ENCODE measurements around the gene NABP2.

NABP2 gene

GRCh38 chr12:56220611-56221231, 3.4 kb upstream of the NABP2 start:
- H3K4me1 ChIP-seq (ENCODE audit: control insufficient read depth, insufficient read depth, low read length): peaks cover 22% of the 10 kb centered on the region
- no peaks in the 10 kb centered on the region for H3K27me3 ChIP-seq (ENCODE audit: control insufficient read depth, insufficient read depth, low read length)
- peak overlapping the region; percentile 98 for H3K4me3 ChIP-seq (ENCODE audit: low read length)
- H3K9ac ChIP-seq (ENCODE audit: low read length): peak overlapping the region; percentile 99
- no peaks in the 10 kb centered on the region for H3K9me3 ChIP-seq (ENCODE audit: control insufficient read depth, low read length)
- H3K36me3 ChIP-seq (ENCODE audit: control insufficient read depth, insufficient read depth, low read length): no peaks in the 10 kb centered on the region

- H3K36me3 ChIP-seq (ENCODE audit: control insufficient read depth, insufficient read depth, low read length): no peaks in the 10 kb centered on the region
- peaks cover 22% of the 10 kb centered on the region for H3K4me1 ChIP-seq (ENCODE audit: control insufficient read depth, insufficient read depth, low read length)
- H3K9ac ChIP-seq (ENCODE audit: low read length): peak overlapping the region; percentile 99
- peak overlapping the region; percentile 98 for H3K4me3 ChIP-seq (ENCODE audit: low read length)
- no peaks in the 10 kb centered on the region for H3K27me3 ChIP-seq (ENCODE audit: control insufficient read depth, insufficient read depth, low read length)
- no peaks in the 10 kb centered on the region for H3K9me3 ChIP-seq (ENCODE audit: control insufficient read depth, low read length)
Observed at GRCh38 chr12:56221232-56221756, 2.8 kb upstream of the NABP2 start.

- peak within 1 kb of the TSS; percentile 98 for H3K4me3 ChIP-seq (ENCODE audit: low read length)
- H3K4me1 ChIP-seq (ENCODE audit: control insufficient read depth, insufficient read depth, low read length): peaks cover 22% of the 10 kb centered on the region
- H3K36me3 ChIP-seq (ENCODE audit: control insufficient read depth, insufficient read depth, low read length): no peaks in the 10 kb centered on the region
- H3K27me3 ChIP-seq (ENCODE audit: control insufficient read depth, insufficient read depth, low read length): no peaks in the 10 kb centered on the region
- no peaks in the 10 kb centered on the region for H3K9me3 ChIP-seq (ENCODE audit: control insufficient read depth, low read length)
- peak within 1 kb of the TSS; percentile 99 for H3K9ac ChIP-seq (ENCODE audit: low read length)
Observed at GRCh38 chr12:56221757-56222530, 2.2 kb upstream of the NABP2 start, which contains the start of gene RNF41. RNF41 (minus strand) TSS chr12:56221922; CDS start chr12:56214047, 7,875 bp downstream.

- H3K36me3 ChIP-seq (ENCODE audit: control insufficient read depth, insufficient read depth, low read length): no peaks in the 10 kb centered on the region
- no peaks in the 10 kb centered on the region for H3K27me3 ChIP-seq (ENCODE audit: control insufficient read depth, insufficient read depth, low read length)
- H3K9ac ChIP-seq (ENCODE audit: low read length): peak overlapping the region; percentile 99
- no peaks in the 10 kb centered on the region for H3K9me3 ChIP-seq (ENCODE audit: control insufficient read depth, low read length)
- peaks cover 22% of the 10 kb centered on the region for H3K4me1 ChIP-seq (ENCODE audit: control insufficient read depth, insufficient read depth, low read length)
- peak overlapping the region; percentile 98 for H3K4me3 ChIP-seq (ENCODE audit: low read length)
Observed at GRCh38 chr12:56222531-56222895, 1.6 kb upstream of the NABP2 start.

GRCh38 chr12:56223571-56224101, 506 bp upstream of the NABP2 start:
- Histone ChIP-seq H3K4me3 (ENCODE audit: low read length) (no peak overlapping the region), H3K9ac (ENCODE audit: low read length) (peak overlapping the region; percentile 30), H3K36me3 (ENCODE audit: control insufficient read depth, insufficient read depth, low read length) (no peaks in the 10 kb centered on the region), H3K4me1 (ENCODE audit: control insufficient read depth, insufficient read depth, low read length) (peaks cover 22% of the 10 kb centered on the region), H3K27me3 (ENCODE audit: control insufficient read depth, insufficient read depth, low read length) (no peaks in the 10 kb centered on the region), H3K9me3 (ENCODE audit: control insufficient read depth, low read length) (no peaks in the 10 kb centered on the region)

- Histone ChIP-seq H3K9me3 (ENCODE audit: control insufficient read depth, low read length) (no peaks in the 10 kb centered on the region), H3K27me3 (ENCODE audit: control insufficient read depth, insufficient read depth, low read length) (no peaks in the 10 kb centered on the region), H3K4me3 (ENCODE audit: low read length) (peak overlapping the region; percentile 89), H3K36me3 (ENCODE audit: control insufficient read depth, insufficient read depth, low read length) (no peaks in the 10 kb centered on the region), H3K4me1 (ENCODE audit: control insufficient read depth, insufficient read depth, low read length) (peaks cover 26% of the 10 kb centered on the region), H3K9ac (ENCODE audit: low read length) (peak overlapping the region; percentile 93)
Observed at GRCh38 chr12:56224954-56225353, 812 bp downstream of the NABP2 start.

GRCh38 chr12:56229082-56229481, 4.9 kb downstream of the NABP2 start:
- Histone ChIP-seq H3K4me1 (ENCODE audit: control insufficient read depth, insufficient read depth, low read length) (peaks cover 31% of the 10 kb centered on the region), H3K4me3 (ENCODE audit: low read length) (no peak overlapping the region), H3K9ac (ENCODE audit: low read length) (no peak overlapping the region), H3K9me3 (ENCODE audit: control insufficient read depth, low read length) (no peaks in the 10 kb centered on the region), H3K36me3 (ENCODE audit: control insufficient read depth, insufficient read depth, low read length) (no peaks in the 10 kb centered on the region), H3K27me3 (ENCODE audit: control insufficient read depth, insufficient read depth, low read length) (no peaks in the 10 kb centered on the region)

GRCh38 chr12:56229916-56230431, 5.8 kb downstream of the NABP2 start, which contains the start of gene SLC39A5:
SLC39A5 (plus strand) TSS chr12:56230051; CDS start chr12:56231275, 1,224 bp downstream.
- H3K9ac ChIP-seq (ENCODE audit: low read length): peak within 1 kb of the TSS; percentile 6

GRCh38 chr12:56230432-56231183, 6.5 kb downstream of the NABP2 start:
- no peaks in the 10 kb centered on the region for H3K9me3 ChIP-seq (ENCODE audit: control insufficient read depth, low read length)
- peak overlapping the region; percentile 6 for H3K9ac ChIP-seq (ENCODE audit: low read length)
- H3K4me1 ChIP-seq (ENCODE audit: control insufficient read depth, insufficient read depth, low read length): peaks cover 19% of the 10 kb centered on the region
- H3K27me3 ChIP-seq (ENCODE audit: control insufficient read depth, insufficient read depth, low read length): no peaks in the 10 kb centered on the region
- H3K36me3 ChIP-seq (ENCODE audit: control insufficient read depth, insufficient read depth, low read length): no peaks in the 10 kb centered on the region
- H3K4me3 ChIP-seq (ENCODE audit: low read length): no peak overlapping the region

More at GRCh38 chr12:56229916-56230431, 5.8 kb downstream of the NABP2 start, which contains the start of gene SLC39A5:
- H3K4me3 ChIP-seq (ENCODE audit: low read length): no peak within 1 kb of the TSS
- H3K27me3 ChIP-seq (ENCODE audit: control insufficient read depth, insufficient read depth, low read length): no peaks in the 10 kb centered on the region
- no peaks in the 10 kb centered on the region for H3K9me3 ChIP-seq (ENCODE audit: control insufficient read depth, low read length)
- H3K4me1 ChIP-seq (ENCODE audit: control insufficient read depth, insufficient read depth, low read length): peaks cover 25% of the 10 kb centered on the region
- no peaks in the 10 kb centered on the region for H3K36me3 ChIP-seq (ENCODE audit: control insufficient read depth, insufficient read depth, low read length)

- H3K4me1 ChIP-seq (ENCODE audit: control insufficient read depth, insufficient read depth, low read length): peaks cover 19% of the 10 kb centered on the region
- no peaks in the 10 kb centered on the region for H3K27me3 ChIP-seq (ENCODE audit: control insufficient read depth, insufficient read depth, low read length)
- peak overlapping the region; percentile 6 for H3K9ac ChIP-seq (ENCODE audit: low read length)
- H3K36me3 ChIP-seq (ENCODE audit: control insufficient read depth, insufficient read depth, low read length): no peaks in the 10 kb centered on the region
- no peak overlapping the region for H3K4me3 ChIP-seq (ENCODE audit: low read length)
- no peaks in the 10 kb centered on the region for H3K9me3 ChIP-seq (ENCODE audit: control insufficient read depth, low read length)
Observed at GRCh38 chr12:56231184-56231582, 7.0 kb downstream of the NABP2 start.

- H3K27me3 ChIP-seq (ENCODE audit: control insufficient read depth, insufficient read depth, low read length): no peaks in the 10 kb centered on the region
- no peak overlapping the region for H3K4me3 ChIP-seq (ENCODE audit: low read length)
- H3K9me3 ChIP-seq (ENCODE audit: control insufficient read depth, low read length): no peaks in the 10 kb centered on the region
- peaks cover 16% of the 10 kb centered on the region for H3K4me1 ChIP-seq (ENCODE audit: control insufficient read depth, insufficient read depth, low read length)
- H3K36me3 ChIP-seq (ENCODE audit: control insufficient read depth, insufficient read depth, low read length): no peaks in the 10 kb centered on the region
- no peak overlapping the region for H3K9ac ChIP-seq (ENCODE audit: low read length)
Observed at GRCh38 chr12:56234746-56235436, 10.7 kb downstream of the NABP2 start.
